Measurements from ENCODE around the gene FAM180A.
"Not testable (repeated sequence)": the region's sequence is repeated elsewhere in the genome, so short reads cannot be mapped to it uniquely, and the experiment has no call there.

The FAM180A gene

DNA sequence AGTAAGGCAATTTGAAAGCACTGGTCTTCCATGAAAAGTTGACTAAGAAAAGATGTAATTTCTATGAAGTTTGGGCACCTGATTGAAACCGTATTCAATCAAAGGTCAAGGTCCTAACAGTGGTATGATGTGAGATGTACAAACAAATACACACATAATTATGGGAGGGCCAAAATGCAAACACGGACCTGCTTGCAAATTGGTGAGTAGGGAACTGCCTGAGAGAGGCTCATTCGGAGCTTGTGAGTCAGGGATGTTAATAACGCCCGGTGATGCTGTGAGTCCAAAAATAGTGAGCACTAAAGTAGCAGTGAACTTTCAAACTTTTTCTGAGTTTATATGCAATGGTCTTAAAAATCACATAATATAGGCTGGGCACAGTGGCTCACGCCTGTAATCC, 34.2 kb upstream of the FAM180A start:
- Histone ChIP-seq H3K27me3 (ENCODE audit: low read length) (no peaks in the 10 kb centered on the region), H3K4me3 (ENCODE audit: insufficient read depth, low read length, poor library complexity, severe bottlenecking) (no peak overlapping the region), H4K20me1 (ENCODE audit: low read depth, low read length) (no peaks in the 10 kb centered on the region), H2AFZ (ENCODE audit: low read depth, low read length, severe bottlenecking) (no peak overlapping the region), H3K79me2 (ENCODE audit: insufficient read depth, low read length) (no peaks in the 10 kb centered on the region), H3K9me2 (replicated peaks; ENCODE audit: insufficient read depth, low read length) (no peaks in the 10 kb centered on the region; the same call in 1 of the 2 replicates), H3F3A (ENCODE audit: insufficient read depth) (no peaks in the 10 kb centered on the region), H3K9me3 (ENCODE audit: insufficient read depth, low read length) (no peaks in the 10 kb centered on the region), H3K36me3 (ENCODE audit: low read length) (no peaks in the 10 kb centered on the region), H3K4me2 (ENCODE audit: low read depth, low read length, poor library complexity, severe bottlenecking) (no peak overlapping the region), H3K27ac (ENCODE audit: low read depth, low read length) (no peak overlapping the region), H3K9ac (ENCODE audit: low read length) (no peak overlapping the region)
- TF ChIP-seq, protein P1, sequence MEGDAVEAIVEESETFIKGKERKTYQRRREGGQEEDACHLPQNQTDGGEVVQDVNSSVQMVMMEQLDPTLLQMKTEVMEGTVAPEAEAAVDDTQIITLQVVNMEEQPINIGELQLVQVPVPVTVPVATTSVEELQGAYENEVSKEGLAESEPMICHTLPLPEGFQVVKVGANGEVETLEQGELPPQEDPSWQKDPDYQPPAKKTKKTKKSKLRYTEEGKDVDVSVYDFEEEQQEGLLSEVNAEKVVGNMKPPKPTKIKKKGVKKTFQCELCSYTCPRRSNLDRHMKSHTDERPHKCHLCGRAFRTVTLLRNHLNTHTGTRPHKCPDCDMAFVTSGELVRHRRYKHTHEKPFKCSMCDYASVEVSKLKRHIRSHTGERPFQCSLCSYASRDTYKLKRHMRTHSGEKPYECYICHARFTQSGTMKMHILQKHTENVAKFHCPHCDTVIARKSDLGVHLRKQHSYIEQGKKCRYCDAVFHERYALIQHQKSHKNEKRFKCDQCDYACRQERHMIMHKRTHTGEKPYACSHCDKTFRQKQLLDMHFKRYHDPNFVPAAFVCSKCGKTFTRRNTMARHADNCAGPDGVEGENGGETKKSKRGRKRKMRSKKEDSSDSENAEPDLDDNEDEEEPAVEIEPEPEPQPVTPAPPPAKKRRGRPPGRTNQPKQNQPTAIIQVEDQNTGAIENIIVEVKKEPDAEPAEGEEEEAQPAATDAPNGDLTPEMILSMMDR (IDR thresholded peaks at IDR 0.05; ENCODE audit: insufficient read depth, low read length, poor library complexity, severe bottlenecking): no peak

DNA sequence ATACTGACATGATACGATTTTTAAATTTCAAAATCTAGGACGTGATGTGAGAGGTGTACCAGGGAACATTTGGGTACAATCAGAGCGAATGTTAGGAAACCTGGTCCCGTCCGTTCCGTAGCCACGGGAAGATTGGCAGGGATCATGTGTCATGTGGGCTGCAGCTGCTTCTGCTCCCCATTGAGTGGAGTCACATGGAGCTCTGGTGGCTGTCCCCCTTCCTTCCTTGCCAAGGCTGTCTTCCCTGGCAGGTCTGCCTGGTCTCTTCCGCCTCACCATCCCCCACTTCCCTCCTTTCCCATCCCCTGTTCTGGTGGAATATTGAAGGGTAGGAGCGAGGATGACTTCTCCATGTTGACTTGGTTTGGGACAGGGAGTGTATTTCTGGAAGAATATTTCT, 33.8 kb upstream of the FAM180A start:
- H3K9ac ChIP-seq (ENCODE audit: low read length): no peak overlapping the region
- H2AFZ ChIP-seq (ENCODE audit: low read depth, low read length, severe bottlenecking): no peak overlapping the region
- TF ChIP-seq EZH2phosphoT487 (conservative IDR thresholded peaks at IDR 0.05; ENCODE audit: low read length): no peak
- TF ChIP-seq, protein P1 (IDR thresholded peaks at IDR 0.05; ENCODE audit: insufficient read depth, low read length, poor library complexity, severe bottlenecking): no peak
- no peaks in the 10 kb centered on the region; the same call in 1 of the 2 replicates for H3K9me2 ChIP-seq (replicated peaks; ENCODE audit: insufficient read depth, low read length)
- H4K20me1 ChIP-seq (ENCODE audit: low read depth, low read length): no peaks in the 10 kb centered on the region
- H3K36me3 ChIP-seq (ENCODE audit: low read length): no peaks in the 10 kb centered on the region
- no peak overlapping the region for H3K4me2 ChIP-seq (ENCODE audit: low read depth, low read length, poor library complexity, severe bottlenecking)
- H3K79me2 ChIP-seq (ENCODE audit: insufficient read depth, low read length): no peaks in the 10 kb centered on the region
- H3F3A ChIP-seq (ENCODE audit: insufficient read depth): no peaks in the 10 kb centered on the region
- no peak overlapping the region for H3K4me3 ChIP-seq (ENCODE audit: insufficient read depth, low read length, poor library complexity, severe bottlenecking)
- no peak overlapping the region for H3K27ac ChIP-seq (ENCODE audit: low read depth, low read length)
- no peaks in the 10 kb centered on the region for H3K9me3 ChIP-seq (ENCODE audit: insufficient read depth, low read length)
- H3K27me3 ChIP-seq (ENCODE audit: low read length): no peaks in the 10 kb centered on the region

DNA sequence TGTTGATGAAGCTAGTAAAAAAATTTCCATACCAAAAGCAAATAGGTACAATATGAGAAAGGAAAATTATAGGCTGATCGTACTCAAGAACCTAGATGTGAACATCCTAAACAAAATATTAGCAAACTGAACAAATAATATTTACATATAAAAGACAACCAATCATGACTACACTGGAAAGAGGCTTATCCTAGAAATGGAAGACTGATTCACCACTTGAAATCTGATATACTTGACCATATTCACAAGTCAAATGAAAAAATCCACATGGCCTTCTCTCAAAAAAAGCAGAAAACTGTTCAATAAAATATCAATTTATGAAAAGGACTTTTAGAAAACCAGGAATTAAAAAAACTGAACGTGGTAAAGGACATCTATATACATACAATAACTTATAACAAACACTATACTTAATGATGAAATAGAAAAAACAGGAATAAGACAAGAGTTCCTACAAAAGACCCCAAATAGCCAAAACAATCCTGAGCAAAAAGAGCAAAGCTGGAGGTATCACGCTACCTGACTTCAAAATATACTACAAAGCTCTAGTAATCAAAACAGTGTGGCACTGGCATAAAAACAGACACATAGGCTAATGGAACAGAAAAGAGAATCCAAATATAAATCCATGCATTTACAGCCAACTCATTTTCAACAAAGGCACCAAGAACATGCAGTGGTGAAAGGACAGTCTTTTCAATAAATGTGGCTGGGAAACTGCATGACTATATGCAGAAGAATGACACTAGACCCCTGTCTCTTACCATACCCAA, 29.2 kb upstream of the FAM180A start:
- H3K27me3 ChIP-seq (ENCODE audit: low read length): no peaks in the 10 kb centered on the region
- no peaks in the 10 kb centered on the region for H3K9me3 ChIP-seq (ENCODE audit: insufficient read depth, low read length)
- H2AFZ ChIP-seq (ENCODE audit: low read depth, low read length, severe bottlenecking): no peak overlapping the region
- no peaks in the 10 kb centered on the region for H3F3A ChIP-seq (ENCODE audit: insufficient read depth)
- no peak overlapping the region for H3K4me3 ChIP-seq (ENCODE audit: insufficient read depth, low read length, poor library complexity, severe bottlenecking)
- H3K27ac ChIP-seq (ENCODE audit: low read depth, low read length): no peak overlapping the region
- H3K36me3 ChIP-seq (ENCODE audit: low read length): no peaks in the 10 kb centered on the region
- TF ChIP-seq EZH2phosphoT487 (conservative IDR thresholded peaks at IDR 0.05; ENCODE audit: low read length): no peak
- TF ChIP-seq, protein P1 (IDR thresholded peaks at IDR 0.05; ENCODE audit: insufficient read depth, low read length, poor library complexity, severe bottlenecking): no peak
- no peak overlapping the region for H3K9ac ChIP-seq (ENCODE audit: low read length)
- H4K20me1 ChIP-seq (ENCODE audit: low read depth, low read length): no peaks in the 10 kb centered on the region
- no peaks in the 10 kb centered on the region for H3K79me2 ChIP-seq (ENCODE audit: insufficient read depth, low read length)
- no peaks in the 10 kb centered on the region for H3K9me2 ChIP-seq (replicated peaks; ENCODE audit: insufficient read depth, low read length)
- no peak overlapping the region for H3K4me2 ChIP-seq (ENCODE audit: low read depth, low read length, poor library complexity, severe bottlenecking)

DNA sequence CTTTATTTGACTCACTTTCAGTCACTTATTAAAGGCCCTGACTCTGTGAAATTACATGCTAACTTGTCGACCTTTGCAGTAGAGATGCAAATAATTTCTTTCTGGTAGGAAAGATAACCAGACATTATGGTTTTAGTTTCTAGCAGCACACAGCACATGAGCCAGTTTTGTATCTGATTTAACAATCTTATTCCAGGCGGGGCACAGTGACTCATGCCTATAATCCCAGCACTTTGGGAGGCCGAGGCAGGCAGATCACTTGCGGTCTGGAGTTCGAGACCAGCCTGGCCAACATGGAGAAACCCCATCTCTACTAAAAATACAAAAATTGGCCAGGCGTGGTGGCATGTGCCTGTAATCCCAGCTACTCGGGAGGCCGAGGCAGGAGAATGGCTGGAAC, 27.3 kb upstream of the FAM180A start:
- H3K36me3 ChIP-seq (ENCODE audit: low read length); H3K79me2 ChIP-seq (ENCODE audit: insufficient read depth, low read length); H3F3A ChIP-seq (ENCODE audit: insufficient read depth); H3K27ac ChIP-seq (ENCODE audit: low read depth, low read length); H3K27me3 ChIP-seq (ENCODE audit: low read length); H4K20me1 ChIP-seq (ENCODE audit: low read depth, low read length); H3K9me2 ChIP-seq (replicated peaks; ENCODE audit: insufficient read depth, low read length); H3K4me2 ChIP-seq (ENCODE audit: low read depth, low read length, poor library complexity, severe bottlenecking); H2AFZ ChIP-seq (ENCODE audit: low read depth, low read length, severe bottlenecking); H3K9me3 ChIP-seq (ENCODE audit: insufficient read depth, low read length); H3K9ac ChIP-seq (ENCODE audit: low read length); H3K4me3 ChIP-seq (ENCODE audit: insufficient read depth, low read length, poor library complexity, severe bottlenecking): not testable (repeated sequence)
